Breast epithelium (tissue), 3 donors: Measurements from ENCODE around the gene RAPH1.

ENCODE experiments used
- CTCF ChIP-seq, 3 donors: fragments of 450-650 bp; IDR thresholded peaks; one replicate each; pipeline ENCODE4 v1.5.1; 2016 to 2017; ENCODE audit warnings: antibody characterized with exemption in 3 of 3, mild to moderate bottlenecking in 3 of 3, moderate library complexity in 3 of 3
- POLR2A ChIP-seq: fragments of 450-650 bp; IDR thresholded peaks from one replicate; pipeline ENCODE4 v1.6.1; 2016; ENCODE audit warnings: antibody characterized with exemption, mild to moderate bottlenecking, moderate library complexity
- POLR2AphosphoS5 ChIP-seq, 3 donors: sonication (generic); formaldehyde crosslinking; IDR thresholded peaks; one replicate each; pipeline ENCODE4 v1.6.1; 2017; ENCODE audit warnings: antibody characterized with exemption in 3 of 3

- TF ChIP-seq CTCF (IDR thresholded peaks at IDR 0.05) (no peak), POLR2AphosphoS5 (IDR thresholded peaks at IDR 0.05) (no peak), POLR2A (no peak)
Observed at GRCh38 chr2:203492965-203493364, 42.1 kb downstream of the RAPH1 start.
